Measurements from ENCODE around the gene COL18A1. TPM values are rescaled to one million over a fixed set of nuclear protein-coding genes. Genes with fewer than 3 reads are reported as not detected.
"Not testable (repeated sequence)": the region's sequence is repeated elsewhere in the genome, so short reads cannot be mapped to it uniquely, and the experiment has no call there.

Gene COL18A1
- total RNA-seq, 2 experiments from 2014 or later, result 8.0 to 8.8 TPM

DNA sequence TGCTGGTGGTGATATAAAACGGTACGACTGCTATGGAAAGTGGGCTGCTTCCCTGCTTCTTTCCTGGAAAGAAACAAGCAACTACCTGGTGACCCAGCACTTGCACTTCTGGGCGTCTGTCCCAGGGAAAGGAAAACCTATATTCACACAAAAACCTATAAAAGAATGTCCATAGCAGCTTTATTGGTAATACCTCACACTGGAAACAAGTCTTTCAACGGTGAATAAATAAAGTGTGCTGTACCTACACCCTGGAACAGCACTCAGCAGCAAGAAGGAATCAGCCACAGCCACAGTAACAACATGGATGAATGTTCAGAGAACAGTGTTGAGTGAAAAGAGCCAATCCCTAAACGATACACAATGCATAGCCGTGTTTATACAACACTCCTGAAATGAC lies 117.4 kb downstream of the COL18A1 start:
- CTCF ChIA-PET, result no interaction called here
- Mint-ChIP-seq H3K36me3 (ENCODE audit: low read depth) (peaks cover 72% of the 10 kb centered on the region), H3K9me3 (ENCODE audit: low read depth) (peaks cover 38% of the 10 kb centered on the region), H3K27me3 (no peaks in the 10 kb centered on the region), H3K4me1 (peaks cover 12% of the 10 kb centered on the region), H3K27ac (no peak overlapping the region), H3K4me3 (no peak overlapping the region)
- DNase-seq, result no peak
- intact Hi-C loops (cut with DNase I, micrococcal nuclease), result no loop called here
- no peak for ATAC-seq
- POLR2A ChIA-PET, result no interaction called here

DNA sequence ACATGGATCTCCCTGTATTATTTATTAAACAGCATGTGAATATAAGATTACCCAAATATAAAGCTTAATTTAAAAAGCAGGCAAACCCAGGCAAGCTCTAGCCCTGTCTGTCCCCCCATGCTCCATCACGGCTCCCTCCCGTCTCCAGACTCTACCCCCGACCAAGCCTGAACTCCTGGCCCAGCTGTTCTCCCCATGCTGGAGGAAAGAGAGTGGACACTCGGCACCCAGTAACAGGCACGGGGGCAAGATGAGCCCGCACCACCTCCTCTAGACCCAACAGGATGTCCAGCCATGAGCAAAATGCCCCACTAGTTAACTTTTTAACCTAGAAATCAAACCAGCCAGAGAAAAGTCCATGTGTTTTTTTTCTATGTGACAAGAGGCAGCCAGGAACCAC lies 118.0 kb downstream of the COL18A1 start:
- intact Hi-C loops (cut with DNase I, micrococcal nuclease), result no loop called here
- no peak overlapping the region for H3K27ac Mint-ChIP-seq
- no peaks in the 10 kb centered on the region for H3K27me3 Mint-ChIP-seq
- DNase-seq (no peak), ATAC-seq (no peak)
- CTCF ChIA-PET, result no interaction called here
- POLR2A ChIA-PET, result no interaction called here
- peaks cover 70% of the 10 kb centered on the region for H3K36me3 Mint-ChIP-seq (ENCODE audit: low read depth)
- peaks cover 8% of the 10 kb centered on the region for H3K4me1 Mint-ChIP-seq
- peaks cover 36% of the 10 kb centered on the region for H3K9me3 Mint-ChIP-seq (ENCODE audit: low read depth)
- H3K4me3 Mint-ChIP-seq, result no peak overlapping the region

GRCh38 chr21:45523411-45524101 lies 118.6 kb downstream of the COL18A1 start:
- H3K4me1 Mint-ChIP-seq, result peaks cover 2% of the 10 kb centered on the region
- ChIA-PET POLR2A (no interaction called here), CTCF (no interaction called here)
- no peaks in the 10 kb centered on the region for H3K27me3 Mint-ChIP-seq
- no peak overlapping the region for H3K4me3 Mint-ChIP-seq
- ATAC-seq, result no peak
- no peak for DNase-seq
- no peak overlapping the region for H3K27ac Mint-ChIP-seq
- intact Hi-C loops (cut with DNase I, micrococcal nuclease), result no loop called here
- peaks cover 67% of the 10 kb centered on the region for H3K36me3 Mint-ChIP-seq (ENCODE audit: low read depth)
- H3K9me3 Mint-ChIP-seq (ENCODE audit: low read depth), result peaks cover 30% of the 10 kb centered on the region

DNA sequence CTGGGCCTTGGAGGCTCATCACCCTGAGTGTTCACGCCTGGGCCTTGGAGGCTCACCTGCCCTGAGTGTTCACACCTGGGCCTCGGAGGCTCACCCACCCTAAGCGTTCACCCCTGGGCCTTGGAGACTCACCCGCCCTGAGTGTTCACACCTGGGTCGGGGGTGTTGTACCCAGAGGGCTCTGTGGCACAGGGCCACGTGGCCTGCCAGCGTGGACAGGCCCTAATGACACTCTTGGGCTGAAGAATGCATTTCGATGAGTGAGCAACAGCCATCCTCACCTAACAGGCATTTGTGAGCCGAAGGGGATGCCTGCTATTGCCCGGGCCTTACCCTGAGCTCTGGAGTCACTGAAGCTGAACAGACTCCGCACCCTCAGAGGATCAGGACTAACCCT lies 119.8 kb downstream of the COL18A1 start:
- ChIA-PET POLR2A (interaction anchor here (0.6 kb wide), 1 partner anchor 251 kb away, joined by 3 read pairs; no protein-coding TSS in a partner anchor), CTCF (no interaction called here)
- DNase-seq (peak; percentile 2), ATAC-seq (no peak)
- peaks cover 18% of the 10 kb centered on the region for H3K9me3 Mint-ChIP-seq (ENCODE audit: low read depth)
- no peaks in the 10 kb centered on the region for H3K4me1 Mint-ChIP-seq
- H3K36me3 Mint-ChIP-seq (ENCODE audit: low read depth), result peaks cover 58% of the 10 kb centered on the region
- H3K4me3 Mint-ChIP-seq, result no peak overlapping the region
- intact Hi-C loops (cut with DNase I, micrococcal nuclease), result no loop called here
- H3K27me3 Mint-ChIP-seq, result no peaks in the 10 kb centered on the region
- no peak overlapping the region for H3K27ac Mint-ChIP-seq

DNA sequence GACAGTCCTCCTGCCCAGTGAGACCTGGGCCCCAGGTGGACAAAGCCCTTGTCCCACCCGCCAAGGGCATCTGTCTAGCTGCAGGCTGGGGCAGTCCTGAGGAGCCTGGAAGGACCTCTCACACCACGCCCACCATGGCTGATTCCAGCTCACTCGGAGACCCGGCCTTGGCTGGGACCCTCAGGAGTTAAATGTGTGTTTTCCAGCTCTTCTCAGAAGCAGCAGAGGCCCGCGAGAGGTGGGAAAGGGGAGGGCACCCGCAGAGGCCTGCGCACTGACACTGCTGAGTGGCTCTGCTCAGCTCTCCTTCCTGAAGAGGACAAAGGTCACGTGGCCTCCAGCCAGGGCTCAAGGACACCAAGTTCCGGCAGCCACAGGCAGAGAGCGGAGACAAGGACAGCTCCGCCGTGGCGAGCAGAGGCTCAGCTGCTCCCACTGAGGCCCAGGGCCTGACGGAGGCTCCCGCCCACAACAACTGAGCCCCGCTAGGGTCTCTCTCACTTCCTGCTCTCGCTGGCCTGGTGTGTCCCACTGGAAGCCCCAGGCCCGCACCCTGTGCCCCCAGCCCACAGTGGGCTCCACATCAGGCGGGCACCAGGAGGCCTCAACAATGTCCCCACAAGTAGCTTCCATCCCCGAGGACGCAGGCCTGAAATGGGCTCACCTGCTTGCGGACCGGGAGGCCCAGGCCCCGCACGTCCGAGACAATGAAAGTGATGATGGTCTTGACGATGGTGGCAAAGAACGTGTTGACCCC lies 120.4 kb downstream of the COL18A1 start:
- H3K4me1 Mint-ChIP-seq, result no peaks in the 10 kb centered on the region
- intact Hi-C loops (cut with DNase I, micrococcal nuclease), result no loop called here
- no peaks in the 10 kb centered on the region for H3K27me3 Mint-ChIP-seq
- ATAC-seq (no peak), DNase-seq (peak; percentile 2)
- H3K4me3 Mint-ChIP-seq, result no peak overlapping the region
- H3K9me3 Mint-ChIP-seq (ENCODE audit: low read depth), result peaks cover 13% of the 10 kb centered on the region
- H3K27ac Mint-ChIP-seq, result no peak overlapping the region
- H3K36me3 Mint-ChIP-seq (ENCODE audit: low read depth), result peaks cover 52% of the 10 kb centered on the region
- CTCF ChIA-PET, result no interaction called here
- POLR2A ChIA-PET, result interaction anchor here (0.6 kb wide), 1 partner anchor 250 kb away, joined by 3 read pairs; no protein-coding TSS in a partner anchor

- Mint-ChIP-seq H3K4me3 (no peak overlapping the region), H3K27me3 (no peaks in the 10 kb centered on the region), H3K27ac (no peak overlapping the region), H3K36me3 (ENCODE audit: low read depth) (peaks cover 48% of the 10 kb centered on the region), H3K9me3 (ENCODE audit: low read depth) (peaks cover 13% of the 10 kb centered on the region), H3K4me1 (no peaks in the 10 kb centered on the region)
- intact Hi-C loops (cut with DNase I, micrococcal nuclease), result no loop called here
- POLR2A ChIA-PET, result no interaction called here
- DNase-seq, result no peak
- no peak for ATAC-seq
- CTCF ChIA-PET, result no interaction called here
Observed at GRCh38 chr21:45525910-45526306, 120.9 kb downstream of the COL18A1 start.

GRCh38 chr21:45527151-45527999 lies 122.4 kb downstream of the COL18A1 start:
- CTCF ChIA-PET; H3K9me3 Mint-ChIP-seq (ENCODE audit: low read depth); H3K4me3 Mint-ChIP-seq; intact Hi-C loops (cut with DNase I, micrococcal nuclease); H3K27me3 Mint-ChIP-seq; ATAC-seq; H3K27ac Mint-ChIP-seq; H3K4me1 Mint-ChIP-seq; POLR2A ChIA-PET: not testable (repeated sequence)
- peaks cover 43% of the 10 kb centered on the region for H3K36me3 Mint-ChIP-seq (ENCODE audit: low read depth)
- DNase-seq, result peak; percentile 7

GRCh38 chr21:45528028-45528705 lies 123.2 kb downstream of the COL18A1 start:
- no peaks in the 10 kb centered on the region for H3K27me3 Mint-ChIP-seq
- DNase-seq, result peak; percentile 1
- H3K4me1 Mint-ChIP-seq, result peaks cover 4% of the 10 kb centered on the region
- no peak overlapping the region for H3K4me3 Mint-ChIP-seq
- no peaks in the 10 kb centered on the region for H3K9me3 Mint-ChIP-seq (ENCODE audit: low read depth)
- ATAC-seq, result no peak
- POLR2A ChIA-PET, result no interaction called here
- CTCF ChIA-PET, result no interaction called here
- intact Hi-C loops (cut with DNase I, micrococcal nuclease), result no loop called here
- peaks cover 37% of the 10 kb centered on the region for H3K36me3 Mint-ChIP-seq (ENCODE audit: low read depth)
- no peak overlapping the region for H3K27ac Mint-ChIP-seq

DNA sequence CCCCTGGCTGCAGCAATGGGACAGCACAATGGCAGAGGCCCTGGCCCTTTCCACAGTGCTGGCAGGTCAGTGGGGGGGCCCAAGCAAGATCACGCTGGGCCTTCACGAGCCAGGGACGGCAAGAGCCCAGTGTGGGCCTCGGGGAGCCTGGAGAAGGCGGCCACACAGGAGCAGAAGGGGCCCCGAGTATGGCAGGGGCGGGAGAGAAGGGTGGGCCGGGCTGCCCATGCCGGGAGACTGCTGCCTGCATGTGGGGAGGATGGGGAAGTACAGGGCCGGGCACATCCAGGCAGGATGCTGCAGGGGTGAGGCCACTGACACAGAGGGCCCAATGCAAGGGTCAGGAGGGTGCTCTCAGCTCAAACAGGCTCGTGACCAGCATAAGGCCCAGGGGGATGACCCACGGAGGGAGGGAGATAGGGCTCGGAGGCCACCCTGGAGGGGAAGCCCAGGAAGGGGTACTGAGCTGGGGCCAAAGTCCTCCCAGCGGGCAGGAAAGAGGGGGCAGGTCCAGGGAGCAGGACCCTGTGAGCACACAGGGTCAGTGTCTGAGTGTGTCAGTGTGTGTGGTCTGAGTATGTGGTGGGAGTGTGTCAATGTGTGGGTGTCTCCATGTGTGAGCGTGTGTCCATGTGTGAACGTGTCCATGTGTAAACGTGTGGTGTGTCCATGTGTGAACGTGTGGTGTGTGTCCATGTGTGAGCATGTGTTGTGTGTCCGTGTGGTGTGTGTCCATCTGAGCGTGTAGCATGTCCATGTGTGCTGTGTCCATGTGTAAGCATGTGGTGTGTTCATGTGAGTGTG lies 124.2 kb downstream of the COL18A1 start:
- peaks cover 32% of the 10 kb centered on the region for H3K36me3 Mint-ChIP-seq (ENCODE audit: low read depth)
- no peaks in the 10 kb centered on the region for H3K9me3 Mint-ChIP-seq (ENCODE audit: low read depth)
- H3K4me3 Mint-ChIP-seq, result no peak overlapping the region
- intact Hi-C loops (cut with DNase I, micrococcal nuclease), result no loop called here
- CTCF ChIA-PET, result no interaction called here
- H3K27ac Mint-ChIP-seq, result no peak overlapping the region
- POLR2A ChIA-PET, result no interaction called here
- peaks cover 4% of the 10 kb centered on the region for H3K4me1 Mint-ChIP-seq
- H3K27me3 Mint-ChIP-seq, result no peaks in the 10 kb centered on the region
- no peak for DNase-seq
- no peak for ATAC-seq

DNA sequence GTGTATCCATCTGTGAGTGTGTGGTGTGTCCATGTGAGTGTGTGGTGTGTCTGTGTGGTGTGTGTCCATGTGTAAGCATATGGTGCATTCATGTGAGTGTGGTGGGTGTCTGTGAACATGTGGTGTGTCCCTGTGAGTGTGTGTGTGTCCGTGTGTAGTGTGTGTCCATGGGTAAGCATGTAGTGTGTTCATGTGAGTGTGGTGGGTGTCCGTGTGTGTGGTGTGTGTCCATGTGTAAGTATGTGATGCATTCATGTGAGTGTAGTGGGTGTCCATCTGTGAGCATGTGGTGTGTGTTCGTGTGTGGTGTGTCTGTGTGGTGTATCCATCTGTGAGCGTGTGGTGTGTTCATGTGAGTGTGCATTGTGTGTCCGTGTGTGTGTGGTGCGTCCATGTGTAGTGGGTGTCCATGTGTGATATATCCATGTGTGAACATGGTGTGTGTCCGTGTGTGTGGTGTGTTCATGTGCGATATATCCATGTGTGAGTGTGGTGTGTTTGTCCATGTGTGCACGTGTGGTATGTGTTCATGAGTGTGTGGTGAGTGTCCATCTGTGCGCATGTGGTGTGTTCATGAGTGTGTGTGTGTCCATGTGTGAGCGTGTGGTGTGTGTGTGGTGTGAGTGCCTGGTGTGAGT lies 124.9 kb downstream of the COL18A1 start:
- Mint-ChIP-seq H3K4me1 (peaks cover 9% of the 10 kb centered on the region), H3K36me3 (ENCODE audit: low read depth) (peaks cover 32% of the 10 kb centered on the region), H3K9me3 (ENCODE audit: low read depth) (no peaks in the 10 kb centered on the region), H3K4me3 (no peak overlapping the region), H3K27ac (no peak overlapping the region), H3K27me3 (no peaks in the 10 kb centered on the region)
- DNase-seq (no peak), ATAC-seq (no peak)
- POLR2A ChIA-PET, result no interaction called here
- CTCF ChIA-PET, result no interaction called here
- intact Hi-C loops (cut with DNase I, micrococcal nuclease), result no loop called here
